NCI-H748 (cell line): ENCODE measurements around the gene SYT17.

Source experiments
- DNase-seq: peaks from one replicate; lab custom pipeline; 2025; ENCODE audit not compliant: unreplicated experiment; lab: John Stamatoyannopoulos, UW

The SYT17 gene

GRCh38 chr16:19213885-19214284 is 45.8 kb downstream of the SYT17 start:
- no peak for DNase-seq

- no peak for DNase-seq
Measured at GRCh38 chr16:19215705-19216104, 47.7 kb downstream of the SYT17 start.

DNA sequence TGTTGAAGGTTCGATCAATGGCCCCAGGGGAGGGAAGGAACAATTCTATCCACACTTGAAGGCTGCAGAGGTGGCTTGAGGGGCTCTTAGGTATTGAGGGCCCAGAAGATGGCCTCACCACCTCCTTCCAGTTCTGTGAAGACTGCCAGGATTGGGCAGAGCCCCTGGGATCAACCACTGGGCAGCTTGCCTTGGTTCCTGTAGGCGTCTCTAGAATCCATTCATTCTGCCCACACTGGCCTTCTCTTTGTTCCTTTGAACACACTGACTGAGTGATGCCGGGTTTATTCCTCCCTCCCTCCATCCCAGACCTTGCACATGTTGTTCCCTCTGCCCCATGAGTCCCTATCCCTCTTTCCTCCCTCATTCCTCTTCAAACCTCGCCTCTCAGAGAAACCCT is 50.5 kb downstream of the SYT17 start:
- no peak for DNase-seq

DNA sequence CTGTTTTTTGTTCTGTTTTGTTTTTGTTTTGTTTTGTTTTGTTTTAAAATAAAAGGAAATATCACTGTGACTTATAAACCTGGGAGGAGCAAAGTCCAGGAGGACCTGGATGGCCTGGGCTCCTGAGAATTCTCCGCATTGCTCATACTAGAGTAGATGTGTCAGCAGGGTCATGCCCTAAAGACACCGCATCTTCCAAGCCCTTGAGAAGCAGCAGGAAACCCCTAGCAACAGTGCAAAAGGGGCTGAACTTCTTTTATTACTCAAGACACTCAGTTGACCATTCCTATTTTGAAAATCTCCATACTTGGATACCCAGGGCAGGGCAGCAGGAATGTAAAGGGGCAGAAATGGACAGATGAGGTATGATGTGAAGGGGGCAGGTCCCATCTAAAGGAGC is 51.8 kb downstream of the SYT17 start:
- DNase-seq: no peak

- DNase-seq: peak; percentile 23
Measured at GRCh38 chr16:19223235-19224170, 55.5 kb downstream of the SYT17 start.

DNA sequence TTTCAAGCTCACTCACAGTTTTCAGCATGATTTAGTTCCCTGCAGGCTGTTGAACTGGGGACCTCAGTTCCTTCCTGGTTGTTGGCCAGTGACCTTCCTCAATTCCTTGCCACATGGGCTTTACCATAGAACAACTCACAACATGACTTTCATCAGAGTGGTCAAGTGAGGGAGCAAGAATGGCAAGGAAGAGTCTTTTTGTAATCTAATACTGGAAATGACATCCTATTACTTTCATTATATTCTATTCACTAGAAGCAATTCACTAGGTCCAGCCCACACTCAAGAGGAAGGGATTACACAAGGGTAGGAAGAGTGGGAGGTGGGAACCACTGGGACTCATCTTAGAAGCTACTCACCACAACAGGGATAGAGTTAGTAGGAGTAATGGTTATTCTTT is 57.6 kb downstream of the SYT17 start:
- no peak for DNase-seq

- DNase-seq: no peak
Measured at GRCh38 chr16:19227643-19228042, 59.6 kb downstream of the SYT17 start.

DNA sequence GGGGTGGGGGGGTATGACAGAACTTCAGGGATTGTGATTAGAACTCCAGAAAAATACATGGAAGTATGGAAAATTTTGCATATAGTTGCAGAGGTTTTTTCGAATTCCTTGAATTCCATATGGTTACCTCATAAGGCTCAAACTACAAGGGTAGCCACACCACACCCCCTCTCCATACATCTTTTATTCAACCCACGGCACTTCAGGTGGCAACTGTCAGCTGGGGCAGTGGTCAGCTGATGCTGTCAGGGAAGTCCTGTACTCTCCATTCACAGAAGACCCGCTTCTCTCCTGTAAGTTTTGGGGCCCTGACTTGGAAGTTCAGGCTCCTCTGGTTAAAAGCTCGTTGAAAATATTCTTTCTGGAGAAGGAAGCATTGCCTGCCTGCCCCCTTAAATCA is 60.0 kb downstream of the SYT17 start:
- DNase-seq: no peak

- peak; percentile 17 for DNase-seq
Measured at GRCh38 chr16:19228575-19228974, 60.5 kb downstream of the SYT17 start.

- DNase-seq: no peak
Measured at GRCh38 chr16:19230575-19230974, 62.5 kb downstream of the SYT17 start.

GRCh38 chr16:19231881-19232280 is 63.8 kb downstream of the SYT17 start:
- DNase-seq: no peak

DNA sequence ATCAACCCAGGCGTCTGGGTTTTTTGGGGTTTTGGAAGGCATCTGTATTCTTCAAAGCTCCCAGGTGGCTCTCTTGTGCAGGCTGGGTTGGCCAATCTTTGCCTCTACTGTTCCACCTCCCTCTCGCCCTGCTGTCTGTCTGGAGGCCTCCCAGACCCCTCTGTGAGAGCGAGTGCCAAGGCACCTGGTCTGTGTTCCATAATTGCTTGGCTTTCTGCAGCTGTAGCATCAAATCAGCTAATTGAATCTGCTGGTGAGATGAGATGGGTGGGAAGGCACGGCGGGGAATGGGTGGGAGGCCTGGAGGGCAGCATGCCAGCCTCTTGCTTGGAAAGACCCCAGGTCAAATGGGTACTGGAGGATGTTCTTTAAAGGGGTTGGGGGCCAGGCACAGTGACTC is 64.9 kb downstream of the SYT17 start:
- DNase-seq: no peak

DNA sequence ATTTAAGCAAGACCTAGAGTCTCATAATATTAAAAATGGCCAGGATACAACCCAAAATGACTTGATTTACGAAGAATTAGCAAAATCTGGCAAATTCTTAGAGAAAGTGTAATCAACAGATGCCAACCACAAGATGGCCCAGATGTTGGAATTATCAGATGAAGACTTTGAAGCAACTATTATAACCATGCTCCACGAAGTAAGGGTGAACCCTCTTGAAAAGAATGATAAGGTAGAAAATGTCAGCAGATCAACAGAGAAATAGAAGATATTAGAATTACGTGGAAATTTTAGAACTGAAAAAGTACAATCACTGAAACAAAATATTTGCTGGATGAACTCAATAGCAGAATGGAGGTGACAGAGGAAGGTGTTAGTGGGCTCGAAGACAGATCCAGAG is 67.4 kb downstream of the SYT17 start:
- no peak for DNase-seq

DNA sequence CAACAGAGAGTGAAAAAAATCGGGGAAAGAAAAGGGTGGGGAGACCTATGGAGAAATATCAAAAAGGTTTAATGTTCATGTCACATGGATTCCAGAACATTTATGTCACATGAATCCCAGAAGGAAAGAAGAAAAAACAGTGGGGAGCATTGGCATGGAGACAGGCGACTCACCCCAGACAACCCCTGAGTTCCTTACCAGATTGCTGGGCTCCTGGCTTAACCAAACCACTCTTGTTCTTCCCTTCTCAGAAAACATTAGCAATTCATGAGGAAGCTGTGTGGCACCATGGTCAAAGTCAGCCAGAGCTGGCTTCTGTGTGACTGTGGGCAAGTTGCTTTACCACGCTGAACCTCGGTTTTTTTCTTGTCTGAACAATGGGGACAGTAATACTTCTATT is 67.8 kb downstream of the SYT17 start:
- DNase-seq: no peak

GRCh38 chr16:19236561-19237209 is 68.6 kb downstream of the SYT17 start:
- DNase-seq: no peak

GRCh38 chr16:19238406-19238805 is 70.4 kb downstream of the SYT17 start:
- DNase-seq: no peak

- no peak for DNase-seq
Measured at GRCh38 chr16:19239511-19240155, 71.6 kb downstream of the SYT17 start.

GRCh38 chr16:19240494-19240893 is 72.5 kb downstream of the SYT17 start:
- no peak for DNase-seq

DNA sequence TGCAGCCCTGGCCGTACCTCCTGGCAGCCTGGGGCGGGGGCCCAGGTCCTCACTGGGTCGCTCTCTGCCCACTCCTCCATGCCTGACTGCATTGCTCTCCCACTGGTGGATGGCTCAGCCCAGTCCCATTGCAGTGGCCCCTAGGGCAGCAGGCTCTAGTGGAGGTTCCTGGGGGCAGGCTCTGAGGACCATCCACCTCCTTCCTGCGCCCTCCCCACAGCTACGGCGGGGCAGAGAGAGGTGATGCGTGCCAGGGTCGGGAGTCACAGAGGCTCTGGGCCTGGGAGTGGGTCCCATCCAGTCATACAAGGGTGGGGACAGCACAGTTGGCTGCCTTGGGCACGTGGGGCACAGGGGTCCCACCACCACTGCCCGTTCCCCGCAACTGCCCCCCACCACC is 73.5 kb downstream of the SYT17 start:
- DNase-seq: no peak

DNA sequence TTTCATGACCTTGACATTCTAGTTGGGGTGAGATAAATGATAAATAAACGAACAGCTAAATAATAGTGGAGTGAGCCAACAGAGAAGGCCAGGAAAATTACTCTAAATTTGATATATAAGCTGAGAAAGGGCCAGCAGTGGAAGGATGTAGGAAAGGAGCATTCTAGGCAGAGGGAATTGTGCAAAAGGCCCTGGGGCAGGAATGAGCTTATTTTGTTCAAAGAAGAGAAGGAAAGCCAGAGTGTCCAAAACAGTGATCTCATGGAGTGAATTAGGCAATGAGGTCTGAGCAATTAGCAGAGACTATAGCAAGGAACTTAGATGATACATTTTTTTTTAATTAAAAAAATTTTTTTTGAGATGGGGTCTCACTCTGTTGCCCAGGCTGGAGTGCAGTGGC is 74.1 kb downstream of the SYT17 start:
- DNase-seq: no peak

DNA sequence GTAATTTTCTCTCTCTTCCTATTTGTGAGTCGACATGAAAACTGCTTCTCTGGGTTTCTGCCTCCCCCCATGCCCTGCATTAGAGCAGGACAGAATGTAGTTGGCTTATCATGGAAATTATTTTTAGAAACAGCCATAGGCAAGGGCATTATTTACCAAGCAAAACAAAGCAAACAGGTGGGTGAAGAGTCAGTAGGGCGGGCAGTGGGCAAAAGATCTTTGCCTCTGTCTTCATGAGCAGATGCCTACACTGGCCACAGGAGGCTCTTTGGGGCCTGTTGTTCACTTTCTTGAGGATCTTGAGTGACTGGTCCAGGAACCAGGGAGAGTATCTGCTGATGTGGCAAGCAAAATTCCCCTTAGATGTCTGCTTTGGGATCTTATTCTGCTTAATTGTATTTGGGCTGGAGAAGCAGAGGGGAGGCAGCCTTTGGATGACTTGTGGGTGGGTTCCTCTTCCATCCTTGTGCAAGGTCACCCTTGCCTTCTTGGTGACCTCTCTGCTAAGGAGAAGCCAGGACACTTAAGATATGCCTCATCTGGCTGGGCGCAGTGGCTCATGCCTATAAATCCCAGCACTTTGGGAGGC is 75.0 kb downstream of the SYT17 start:
- peak; percentile 22 for DNase-seq
